GM18511 (cell line): ENCODE measurements around the gene CCHCR1.
"Not testable (repeated sequence)": the region's sequence is repeated elsewhere in the genome, so short reads cannot be mapped to it uniquely, and the experiment has no call there.

Experiments
- ATAC-seq: cut with Tn5 transposase; IDR thresholded peaks from one replicate; pipeline ENCODE4 v1.9.1; 2021; ENCODE audit warnings: mild to moderate bottlenecking, moderate library complexity; ENCODE audit not compliant: unreplicated experiment

Gene CCHCR1

DNA sequence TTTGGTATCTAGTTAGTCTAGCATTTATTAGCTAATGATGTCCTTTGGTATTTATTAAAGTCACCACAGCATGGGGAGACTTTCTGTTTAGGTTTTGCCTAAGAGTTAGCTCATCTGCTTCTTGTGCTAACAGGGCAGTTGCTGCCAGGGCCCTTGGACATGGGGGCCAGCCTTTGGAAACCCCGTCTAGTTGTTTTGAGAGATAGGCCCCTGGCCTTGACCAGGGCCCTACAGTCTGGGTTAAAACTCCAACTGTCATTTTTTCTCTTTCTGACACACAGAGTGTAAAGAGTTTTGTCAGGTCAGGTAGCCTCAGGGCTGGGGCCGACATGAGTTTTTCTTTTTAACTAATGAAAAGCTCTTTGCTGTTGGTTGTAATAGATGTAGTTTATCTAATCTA is 25.7 kb upstream of the CCHCR1 start:
- not testable (repeated sequence) for ATAC-seq

- peak; percentile 68 for ATAC-seq
Observed at GRCh38 chr6:31180500-31180899, 22.9 kb upstream of the CCHCR1 start.

DNA sequence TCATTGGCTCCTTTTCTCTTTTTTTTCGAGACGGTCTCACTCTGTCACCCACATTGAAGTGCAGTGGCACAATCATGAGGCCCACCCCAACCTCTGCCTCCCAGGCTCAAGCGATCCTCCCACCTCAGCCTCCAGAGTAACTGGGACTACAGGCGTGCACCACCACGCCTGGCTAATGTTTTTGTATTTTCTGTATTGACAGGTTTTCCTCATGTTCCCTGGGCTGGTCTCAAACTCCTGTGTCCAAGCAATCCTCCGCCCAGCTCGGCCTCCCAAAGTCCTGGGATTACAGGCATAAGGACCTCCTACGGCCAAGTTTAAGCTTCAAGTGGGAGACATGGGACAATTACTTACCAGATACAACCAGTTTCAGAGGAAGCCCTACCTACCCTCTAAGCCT is 22.3 kb upstream of the CCHCR1 start:
- no peak for ATAC-seq

GRCh38 chr6:31179042-31179386 is 21.4 kb upstream of the CCHCR1 start:
- ATAC-seq, result no peak

GRCh38 chr6:31178143-31179041 is 20.8 kb upstream of the CCHCR1 start:
- ATAC-seq, result no peak

- no peak for ATAC-seq
Observed at GRCh38 chr6:31175971-31176370, 18.4 kb upstream of the CCHCR1 start.

DNA sequence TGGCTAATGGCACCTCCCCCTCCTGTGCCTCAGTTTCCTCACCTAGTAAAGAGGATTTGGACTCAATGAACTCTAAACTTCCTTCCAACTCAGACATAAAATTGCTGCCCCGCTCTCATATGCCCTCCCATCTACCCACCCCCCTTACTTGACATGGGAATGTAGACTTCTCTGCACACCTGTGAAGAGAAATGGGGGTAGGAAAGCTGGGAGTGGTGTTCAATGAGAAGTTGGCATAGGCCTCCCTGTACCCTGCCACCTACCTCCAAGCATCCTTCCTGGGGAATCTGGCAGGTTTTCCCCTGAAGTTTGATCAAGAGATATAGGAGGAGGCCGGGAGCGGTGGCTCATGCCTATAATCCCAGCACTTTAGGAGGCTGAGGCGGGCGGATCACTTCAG is 16.8 kb upstream of the CCHCR1 start:
- ATAC-seq, result no peak

DNA sequence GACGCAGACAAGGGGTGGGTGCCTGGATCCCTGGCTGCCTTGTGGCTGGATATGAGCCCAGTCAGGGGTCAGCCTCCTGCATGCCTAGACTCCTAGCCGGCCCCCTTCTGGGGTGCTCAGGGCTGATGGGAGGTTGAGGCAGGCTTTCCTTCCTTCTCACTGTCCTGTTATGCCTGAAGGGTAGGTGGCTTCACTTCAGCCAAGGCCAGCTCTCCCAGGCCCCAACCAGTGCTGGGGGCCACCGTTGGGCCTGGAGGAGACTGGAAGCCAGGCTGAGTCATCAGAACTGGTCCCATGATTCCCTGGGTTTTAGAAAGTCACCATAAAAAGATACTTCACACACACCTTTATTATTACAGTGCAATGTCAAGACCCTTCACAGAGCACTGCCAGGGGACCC is 15.8 kb upstream of the CCHCR1 start:
- ATAC-seq, result no peak

GRCh38 chr6:31172973-31173384 is 15.4 kb upstream of the CCHCR1 start:
- no peak for ATAC-seq

- no peak for ATAC-seq
Observed at GRCh38 chr6:31171931-31172905, 14.6 kb upstream of the CCHCR1 start.

DNA sequence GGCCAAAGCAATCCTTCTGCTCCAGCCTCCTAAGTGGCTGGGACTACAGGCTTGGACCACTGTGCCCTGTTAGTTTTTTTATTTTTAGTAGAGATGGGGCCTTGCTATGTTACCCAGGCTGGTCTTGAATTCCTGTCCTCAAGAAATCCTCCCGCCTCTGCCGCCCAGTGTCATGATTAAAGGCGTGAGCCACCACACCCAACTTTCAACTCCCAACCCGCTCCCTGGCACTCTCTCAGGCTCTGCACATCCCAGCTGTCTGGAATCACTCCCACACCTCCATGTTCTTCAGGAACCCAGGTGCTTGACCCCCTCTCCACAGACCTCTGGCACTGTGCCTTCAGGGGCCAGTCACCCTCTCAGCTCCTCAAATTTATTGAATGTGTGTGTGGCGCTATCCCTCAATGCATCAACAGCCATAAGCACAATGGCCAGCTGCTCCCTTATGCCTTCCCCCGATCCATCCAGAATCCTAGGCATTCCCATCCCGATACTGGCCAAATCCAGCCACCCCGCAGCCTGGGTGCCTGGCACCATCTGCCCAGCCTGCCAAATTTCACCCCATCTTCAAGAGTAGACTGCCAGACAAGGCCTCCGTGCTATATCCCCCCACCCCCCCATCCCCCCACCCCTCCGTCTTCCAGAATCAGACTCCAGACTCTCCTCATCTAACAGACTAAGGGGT is 13.5 kb upstream of the CCHCR1 start:
- no peak for ATAC-seq

- ATAC-seq, result no peak
Observed at GRCh38 chr6:31170600-31170881, 12.9 kb upstream of the CCHCR1 start, which contains the start of gene POU5F1. POU5F1 (minus strand) TSS chr6:31170682; CDS start chr6:31170620, 62 bp downstream.

DNA sequence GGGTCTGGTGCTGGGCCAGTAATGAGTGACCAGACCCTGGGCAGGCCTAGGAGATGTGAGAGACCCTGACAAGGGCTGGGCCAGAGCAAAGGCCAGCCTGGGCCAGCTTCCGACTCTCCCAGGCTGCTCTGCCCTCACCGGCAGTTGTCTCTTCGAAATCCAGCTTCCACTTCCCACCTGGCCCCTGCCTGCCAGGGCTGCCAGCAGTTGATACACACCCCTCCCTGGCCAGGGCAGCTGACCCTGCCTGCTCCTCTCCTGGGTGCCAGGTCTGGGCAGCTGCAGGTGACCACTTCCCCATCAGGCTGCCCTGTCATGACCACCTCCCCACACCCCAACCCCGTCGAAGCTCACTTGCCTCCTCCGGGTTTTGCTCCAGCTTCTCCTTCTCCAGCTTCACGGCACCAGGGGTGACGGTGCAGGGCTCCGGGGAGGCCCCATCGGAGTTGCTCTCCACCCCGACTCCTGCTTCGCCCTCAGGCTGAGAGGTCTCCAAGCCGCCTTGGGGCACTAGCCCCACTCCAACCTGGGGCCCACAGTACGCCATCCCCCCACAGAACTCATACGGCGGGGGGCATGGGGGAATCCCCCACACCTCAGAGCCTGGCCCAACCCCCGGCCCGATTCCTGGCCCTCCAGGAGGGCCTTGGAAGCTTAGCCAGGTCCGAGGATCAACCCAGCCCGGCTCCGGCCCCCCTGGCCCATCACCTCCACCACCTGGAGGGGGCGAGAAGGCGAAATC is 12.4 kb upstream of the CCHCR1 start:
- ATAC-seq, result not testable (repeated sequence)

DNA sequence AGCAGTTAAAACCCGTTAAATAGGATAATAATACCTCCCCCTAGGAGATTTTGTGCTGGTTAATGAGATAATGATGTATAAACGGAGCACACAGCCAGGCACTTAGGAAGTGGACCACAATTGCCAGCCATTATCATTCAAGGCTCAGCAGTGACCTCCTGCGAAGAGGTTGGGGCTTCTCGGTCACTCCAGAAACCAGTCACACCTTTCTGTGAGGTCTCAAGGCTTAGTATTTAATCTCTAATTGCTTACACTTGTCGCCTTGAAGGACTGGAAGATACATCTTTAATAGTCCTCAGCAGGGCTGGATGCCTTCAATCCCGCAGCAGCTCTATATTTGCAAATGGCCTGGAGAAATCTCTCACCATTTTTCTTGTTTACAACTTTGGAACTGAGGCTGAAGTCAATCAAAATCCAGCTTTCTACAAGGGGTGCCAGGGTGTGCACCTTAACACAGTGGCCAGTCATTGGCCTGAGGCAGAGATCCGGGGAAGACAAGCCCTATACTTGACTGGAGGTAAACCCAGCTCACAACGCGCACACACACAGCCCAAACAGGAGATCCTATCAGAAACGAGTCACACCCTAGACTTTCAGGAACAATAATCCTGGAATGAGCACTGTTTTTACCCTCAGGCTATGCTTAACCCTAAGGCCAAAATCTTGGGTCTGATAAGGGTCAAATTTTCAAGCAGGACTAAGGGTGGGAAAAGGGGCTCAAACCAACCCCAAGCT is 11.7 kb upstream of the CCHCR1 start:
- no peak for ATAC-seq

- ATAC-seq, result no peak
Observed at GRCh38 chr6:31168606-31169005, 11.0 kb upstream of the CCHCR1 start.

DNA sequence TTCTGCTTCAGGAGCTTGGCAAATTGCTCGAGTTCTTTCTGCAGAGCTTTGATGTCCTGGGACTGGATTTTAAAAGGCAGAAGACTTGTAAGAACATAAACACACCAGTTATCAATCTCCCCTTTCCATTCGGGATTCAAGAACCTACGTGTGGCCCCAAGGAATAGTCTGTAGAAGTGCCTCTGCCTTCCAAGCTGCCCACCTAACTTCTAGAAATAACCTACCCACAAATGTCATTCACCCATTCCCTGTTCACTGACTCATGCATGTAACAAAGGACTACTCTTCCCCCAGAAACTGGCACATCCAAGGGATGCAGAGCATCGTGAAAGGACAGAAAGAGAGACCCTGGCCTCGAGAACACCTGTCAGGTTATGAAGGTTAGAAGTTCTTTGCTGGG is 8.4 kb upstream of the CCHCR1 start:
- ATAC-seq, result no peak

DNA sequence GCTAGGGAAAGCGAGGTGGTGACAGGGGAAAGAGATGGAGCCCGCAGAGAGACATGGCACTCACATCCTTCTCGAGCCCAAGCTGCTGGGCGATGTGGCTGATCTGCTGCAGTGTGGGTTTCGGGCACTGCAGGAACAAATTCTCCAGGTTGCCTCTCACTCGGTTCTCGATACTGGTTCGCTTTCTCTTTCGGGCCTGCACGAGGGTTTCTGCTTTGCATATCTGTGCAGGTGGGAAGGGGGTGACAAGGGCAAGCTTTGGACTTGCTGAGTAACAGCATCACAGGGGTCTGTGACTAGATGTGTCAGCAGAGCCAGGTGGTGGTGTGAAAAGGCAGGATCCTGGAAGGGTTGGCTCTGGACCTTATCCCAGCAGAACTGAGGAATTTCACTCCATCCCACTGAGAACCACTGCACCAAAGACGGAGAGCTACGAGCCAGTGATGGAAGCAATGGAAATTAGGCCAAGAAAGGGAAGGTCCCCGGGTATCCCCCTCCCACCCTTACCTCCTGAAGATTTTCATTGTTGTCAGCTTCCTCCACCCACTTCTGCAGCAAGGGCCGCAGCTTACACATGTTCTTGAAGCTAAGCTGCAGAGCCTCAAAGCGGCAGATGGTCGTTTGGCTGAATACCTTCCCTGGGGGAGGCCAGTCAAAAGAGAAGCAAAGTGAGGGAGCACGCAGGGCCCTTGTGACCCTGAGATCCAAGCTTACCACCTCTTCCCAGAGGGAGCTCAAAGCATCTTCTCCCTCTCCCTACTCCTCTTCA is 7.6 kb upstream of the CCHCR1 start:
- ATAC-seq, result peak; percentile 91

- not testable (repeated sequence) for ATAC-seq
Observed at GRCh38 chr6:31164475-31165063, 7.0 kb upstream of the CCHCR1 start.

- ATAC-seq, result no peak
Observed at GRCh38 chr6:31163922-31164321, 6.3 kb upstream of the CCHCR1 start.
